ENCODE measurements around the gene HBM.

HBM gene, protein sequence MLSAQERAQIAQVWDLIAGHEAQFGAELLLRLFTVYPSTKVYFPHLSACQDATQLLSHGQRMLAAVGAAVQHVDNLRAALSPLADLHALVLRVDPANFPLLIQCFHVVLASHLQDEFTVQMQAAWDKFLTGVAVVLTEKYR

DNA sequence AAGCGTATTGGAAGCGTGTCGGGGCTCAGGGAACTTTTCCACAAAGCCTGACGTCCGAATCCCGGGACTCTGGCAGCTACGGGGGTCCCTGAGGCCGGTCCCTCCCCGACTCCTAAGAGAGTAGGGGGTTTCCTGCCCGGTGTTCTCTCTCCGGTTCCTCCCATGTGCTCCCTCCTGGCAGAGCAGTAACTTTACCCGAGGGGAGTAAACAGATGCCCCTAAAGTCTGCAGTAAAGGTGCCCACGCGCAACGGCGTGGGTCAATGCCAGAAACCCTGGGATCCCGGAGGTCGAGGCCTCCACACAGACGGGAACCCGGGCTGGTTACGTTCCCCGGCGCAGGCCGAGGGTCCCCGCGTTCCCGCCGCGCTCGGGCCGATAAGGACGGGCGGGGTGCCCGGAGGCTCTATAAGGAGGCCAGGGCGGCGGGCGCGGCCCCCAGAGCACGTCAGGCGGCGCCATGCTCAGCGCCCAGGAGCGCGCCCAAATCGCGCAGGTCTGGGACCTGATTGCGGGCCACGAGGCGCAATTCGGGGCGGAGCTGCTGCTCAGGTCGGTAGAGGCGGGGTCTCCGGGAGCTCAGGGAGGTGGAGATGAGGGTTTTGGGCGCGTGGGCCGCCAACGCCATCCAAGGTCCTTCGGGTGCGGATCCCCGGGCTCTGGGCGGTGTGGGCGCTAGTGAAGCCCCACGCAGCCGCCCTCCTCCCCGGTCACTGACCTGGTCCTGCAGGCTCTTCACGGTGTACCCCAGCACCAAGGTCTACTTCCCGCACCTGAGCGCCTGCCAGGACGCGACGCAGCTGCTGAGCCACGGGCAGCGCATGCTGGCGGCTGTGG lies at the start of gene HBM:
Gene HBM (plus strand): TSS at position 440 of the 836 bp plus-strand sequence. CDS start 20 bp downstream, at position 460.
- DNase-seq = no peak

- no peak for DNase-seq
Observed at GRCh38 chr16:116015-116414, 49.8 kb upstream of the HBM start.

GRCh38 chr16:117379-118365 lies 48.1 kb upstream of the HBM start:
- DNase-seq = peak; percentile 66

- no peak for DNase-seq
Observed at GRCh38 chr16:118857-119256, 46.9 kb upstream of the HBM start.

DNA sequence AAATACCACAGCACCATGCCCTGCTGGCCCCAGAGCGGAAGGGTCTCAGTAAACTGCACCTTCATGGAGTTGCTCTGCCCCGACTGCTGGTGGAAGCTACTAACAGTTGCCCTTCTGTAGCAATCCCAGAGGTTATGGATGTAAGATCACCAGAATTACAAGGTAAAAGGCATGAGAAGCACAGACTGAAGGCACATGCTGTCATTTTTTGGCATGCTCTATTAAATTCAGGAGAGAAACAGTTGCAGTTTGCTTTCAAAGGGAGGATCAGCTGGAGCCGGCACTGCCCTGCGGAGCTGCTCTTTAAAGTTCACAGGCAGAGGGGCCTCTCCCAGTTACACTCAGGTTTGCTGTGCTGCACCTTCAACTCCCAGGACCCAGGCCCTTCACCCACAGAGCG lies 46.5 kb upstream of the HBM start:
- no peak for DNase-seq

- no peak for DNase-seq
Observed at GRCh38 chr16:119835-120491, 45.8 kb upstream of the HBM start.

- DNase-seq = no peak
Observed at GRCh38 chr16:120756-121155, 45.0 kb upstream of the HBM start.

- DNase-seq = no peak
Observed at GRCh38 chr16:122361-122760, 43.4 kb upstream of the HBM start.

GRCh38 chr16:123558-124350 lies 42.0 kb upstream of the HBM start:
- peak; percentile 13 for DNase-seq

DNA sequence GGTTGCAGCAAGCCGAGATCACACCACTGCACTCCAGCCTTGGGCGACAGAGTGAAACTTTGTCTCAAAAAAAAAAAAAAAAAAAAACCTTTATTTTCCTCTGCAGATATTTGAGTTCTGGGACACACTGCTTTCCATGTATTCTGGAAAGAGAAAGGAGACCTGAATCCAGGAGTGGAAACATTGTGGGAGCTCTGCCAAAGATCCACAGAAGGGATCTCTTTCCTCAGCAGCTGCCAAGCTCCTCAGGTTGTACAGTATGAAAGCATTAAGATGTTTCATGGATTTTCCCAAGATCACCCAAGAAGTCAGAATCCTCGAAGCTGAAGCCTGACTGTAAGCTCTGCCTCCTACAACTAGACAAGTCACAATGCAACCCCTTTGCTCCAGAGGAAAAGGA lies 40.8 kb upstream of the HBM start:
- no peak for DNase-seq

- no peak for DNase-seq
Observed at GRCh38 chr16:129075-129474, 36.7 kb upstream of the HBM start.

DNA sequence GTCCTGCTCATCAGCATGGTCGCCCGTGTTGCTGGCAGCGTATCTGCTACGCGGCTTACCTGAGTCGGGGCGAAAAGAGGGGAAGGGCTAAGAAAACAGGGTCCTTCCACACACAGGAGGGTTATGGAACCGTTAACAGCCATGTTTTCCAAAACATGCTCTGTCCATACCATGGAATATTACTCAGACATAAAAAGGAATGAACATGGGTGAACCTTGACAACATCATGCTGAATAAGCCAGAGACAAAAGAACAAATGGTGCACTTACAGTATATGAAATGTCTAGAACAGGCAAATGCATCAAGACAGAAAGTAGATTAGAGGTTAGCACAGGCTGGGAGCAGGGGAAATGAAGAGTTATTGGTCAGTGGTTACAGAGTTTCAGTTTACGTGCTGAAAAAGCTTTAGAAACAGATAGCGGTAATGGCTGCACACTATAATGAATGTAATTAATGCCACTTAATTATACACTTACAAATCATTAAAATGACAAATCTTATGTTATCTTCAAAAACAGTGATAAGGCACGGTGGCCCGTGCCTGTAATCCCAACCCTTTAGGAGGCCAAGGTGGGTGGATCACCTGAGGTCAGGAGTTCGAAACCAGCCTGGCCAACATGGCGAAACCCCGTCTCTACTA lies 35.1 kb upstream of the HBM start:
- DNase-seq = no peak

GRCh38 chr16:132120-132519 lies 33.7 kb upstream of the HBM start:
- DNase-seq = no peak

DNA sequence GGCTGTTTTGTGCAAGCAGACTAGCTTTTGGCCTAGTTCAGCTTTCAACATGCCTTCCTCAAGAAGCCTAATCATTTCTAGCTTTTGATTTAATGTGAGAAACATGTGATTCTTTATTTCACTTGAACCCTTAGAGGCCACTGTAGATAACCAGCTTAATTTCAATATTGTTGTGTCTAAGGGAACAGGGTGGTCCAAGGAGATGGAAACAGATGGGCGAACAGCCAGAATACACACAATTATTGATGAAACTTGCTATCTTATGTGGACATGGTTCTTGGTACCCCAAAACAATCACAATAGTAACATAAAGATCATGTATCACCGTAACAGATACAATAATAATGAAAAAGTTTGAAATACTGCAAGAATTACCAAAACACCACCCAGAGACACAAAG lies 32.1 kb upstream of the HBM start:
- no peak for DNase-seq

- no peak for DNase-seq
Observed at GRCh38 chr16:138049-138417, 27.7 kb upstream of the HBM start.

DNA sequence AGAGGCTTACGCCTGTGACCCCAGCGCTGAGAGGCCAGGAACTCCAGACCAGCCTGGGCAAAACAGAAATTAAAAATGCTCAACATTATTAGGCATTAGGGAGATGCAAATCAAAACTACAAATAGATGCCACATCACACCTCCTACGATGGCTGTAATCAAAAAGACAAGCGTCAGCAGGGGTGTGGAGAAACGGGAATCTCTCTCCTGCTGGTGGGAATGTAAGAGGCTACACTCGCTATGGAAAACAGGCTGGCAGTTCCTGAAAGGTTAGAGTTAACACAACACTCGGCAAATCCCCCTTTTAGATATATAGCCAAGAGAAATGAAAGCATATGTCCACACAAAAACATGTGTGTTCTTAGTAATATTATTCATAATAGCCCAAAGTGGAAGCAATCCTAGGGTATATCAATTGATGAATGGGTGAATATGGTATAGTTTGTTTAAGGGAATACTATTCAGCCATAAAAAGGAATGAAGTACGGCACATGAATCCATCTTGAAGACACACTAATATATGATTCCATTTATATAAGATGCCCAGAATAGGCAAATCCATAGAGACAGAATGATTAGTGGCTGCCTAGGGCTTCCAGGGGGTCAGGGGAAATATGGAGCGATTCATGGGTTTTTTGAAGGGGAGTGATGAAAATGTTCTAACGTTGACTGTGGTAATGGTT lies 25.5 kb upstream of the HBM start:
- DNase-seq = no peak

DNA sequence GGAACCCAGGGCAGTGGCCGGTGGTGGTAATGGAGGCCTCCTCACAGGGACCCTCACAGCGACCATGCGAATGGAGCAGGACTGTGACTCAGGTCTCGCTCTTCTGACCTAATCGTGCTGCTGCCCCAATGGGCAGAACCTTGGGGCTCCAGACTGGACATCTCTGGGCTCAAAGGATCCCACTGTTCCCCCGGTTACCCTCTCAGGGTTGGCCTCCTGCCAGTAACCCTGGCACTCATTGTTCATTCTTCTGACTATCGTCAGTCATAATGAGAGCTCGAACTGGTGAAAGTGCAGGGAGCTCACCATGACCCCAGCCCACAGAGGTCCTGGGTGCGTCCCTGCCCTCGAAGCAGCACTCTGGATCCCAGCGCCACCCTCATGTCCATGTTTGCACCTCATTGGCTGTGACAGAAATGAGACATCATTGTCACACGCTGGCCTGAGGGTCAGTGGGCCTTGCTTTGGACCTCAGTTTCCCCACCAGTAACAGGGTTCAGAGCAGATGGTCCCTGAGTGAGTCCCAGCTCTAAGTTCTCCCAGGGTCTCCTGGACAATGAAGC lies 23.3 kb upstream of the HBM start:
- DNase-seq = no peak

GRCh38 chr16:143047-143446 lies 22.7 kb upstream of the HBM start:
- DNase-seq = no peak

- no peak for DNase-seq
Observed at GRCh38 chr16:143456-143855, 22.3 kb upstream of the HBM start.

DNA sequence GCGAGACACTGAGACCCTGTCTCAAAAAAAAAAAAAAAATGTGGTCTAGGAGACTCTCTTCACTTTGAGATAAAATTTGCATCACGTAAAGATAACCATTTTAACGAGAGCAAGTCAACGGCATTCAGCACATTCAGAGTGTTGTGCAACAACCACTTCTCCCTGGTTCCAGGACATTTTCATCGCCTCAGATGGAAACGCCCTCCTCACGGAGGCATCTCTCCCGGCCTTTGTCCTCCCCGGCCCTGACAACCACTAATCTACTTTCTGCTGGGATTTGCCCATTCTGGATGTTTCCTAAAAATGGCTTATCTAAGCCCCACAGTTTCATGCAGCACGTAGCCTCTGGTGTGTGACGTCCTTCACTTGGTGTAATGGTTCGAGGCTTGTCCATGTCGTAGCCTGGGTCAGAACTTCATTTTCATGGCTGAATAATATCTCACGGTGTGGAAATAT lies 21.0 kb upstream of the HBM start:
- DNase-seq = no peak

GRCh38 chr16:146646-147045 lies 19.1 kb upstream of the HBM start:
- no peak for DNase-seq

All from CD4-positive, alpha-beta T cell treated with Interferon gamma for 1 hour (primary cell).